Lung (tissue), 13 donors: Measurements from ENCODE around the gene SLC7A8. TPM values are rescaled to one million over a fixed set of nuclear protein-coding genes. Genes with fewer than 3 reads are reported as not detected.

Experiments
- ATAC-seq: fragments of 200-7000 bp; cut with Tn5 transposase; one replicate; pipeline ENCODE4 v1.9.1; 2020; ENCODE audit warnings: moderate number of reproducible peaks; ENCODE audit not compliant: insufficient read depth, low FRiP score
- DNase-seq, 3 donors: peaks; one replicate each; pipeline ENCODE4 v3.0.0-alpha.2; 2013 to 2017
- H3K27ac ChIP-seq, 2 donors: one replicate each; pipeline ENCODE4 v1.5.1; 2013; ENCODE audit warnings: mild to moderate bottlenecking in 2 of 2, moderate library complexity in 2 of 2, control low read depth in 1 of 2, inconsistent platforms in 1 of 2, low read depth in 1 of 2, low read length in 1 of 2
- H3K27me3 ChIP-seq, 3 donors: one replicate each; pipeline ENCODE4 v1.5.1; 2013; ENCODE audit warnings: low read length in 2 of 3; ENCODE audit not compliant: control insufficient read depth in 3 of 3, insufficient read depth in 3 of 3
- H3K36me3 ChIP-seq, 4 donors: one replicate each; pipeline ENCODE4 v1.5.1; 2013; ENCODE audit warnings: low read length in 4 of 4, mild to moderate bottlenecking in 1 of 4, moderate library complexity in 1 of 4; ENCODE audit not compliant: control insufficient read depth in 4 of 4, insufficient read depth in 4 of 4
- H3K4me1 ChIP-seq, 5 donors: one replicate each; pipeline ENCODE4 v1.5.1; 2013; ENCODE audit warnings: low read length in 5 of 5, mild to moderate bottlenecking in 2 of 5, moderate library complexity in 1 of 5; ENCODE audit not compliant: control insufficient read depth in 5 of 5, insufficient read depth in 5 of 5
- H3K4me3 ChIP-seq: one replicate; pipeline ENCODE4 v1.5.1; 2013; ENCODE audit warnings: mild to moderate bottlenecking, control low read depth, moderate library complexity
- H3K9ac ChIP-seq, 2 donors: one replicate each; pipeline ENCODE4 v1.5.1; 2013; ENCODE audit warnings: low read length in 2 of 2, control low read depth in 1 of 2; ENCODE audit not compliant: insufficient read depth in 1 of 2
- H3K9me3 ChIP-seq, 4 donors: one replicate each; pipeline ENCODE4 v1.5.1; 2013; ENCODE audit warnings: low read length in 3 of 4, mild to moderate bottlenecking in 1 of 4, moderate library complexity in 1 of 4; ENCODE audit not compliant: control insufficient read depth in 4 of 4, insufficient read depth in 3 of 4
- WGBS, 2 donors: extraction: QIAGEN DNeasy Blood & Tissue Kit; methylation state at CpG; one replicate each; pipeline ENCODE4 v1.1.7; 2013; 5-methylcytosine and 5-hydroxymethylcytosine counted together
- polyA plus RNA-seq, 2 donors: library from polyadenylated mRNA; stranded (reverse); fragments of 200-250 nt; gene quantifications; one replicate each; pipeline ENCODE4 v1.2.1, GENCODE V29; 2013
- small RNA-seq: library from RNA; depleted of rRNA; stranded (forward); fragments of <200 nt; gene quantifications from one replicate; pipeline ENCODE3, GENCODE V24; 2014; ENCODE audit warnings: low replicate concordance
- total RNA-seq, 2 donors: library from RNA; depleted of rRNA in 1 of 2; stranded (reverse); fragments of >200 nt in 1 of 2; gene quantifications; one replicate each; pipeline ENCODE4 v1.2.1, GENCODE V29; 2014 to 2021
- TF ChIP-seq, protein P1 (sequence below): IDR thresholded peaks from 2 replicates; pipeline ENCODE4 v1.5.1; 2012; ENCODE audit warnings: mild to moderate bottlenecking; ENCODE audit errors: control extremely low read depth, extremely low read depth
- donor health status: control.
- donor health status: control.
- donor health status: Bipolar disorder and iron deficiency.
- donor health status: healthy.
- donor health status: DM: yes; HTN: yes; CAD: no.

SLC7A8 gene
- total and polyA plus RNA-seq, 4 donors, result 28.1 to 74.0 (median 41.9) TPM

DNA sequence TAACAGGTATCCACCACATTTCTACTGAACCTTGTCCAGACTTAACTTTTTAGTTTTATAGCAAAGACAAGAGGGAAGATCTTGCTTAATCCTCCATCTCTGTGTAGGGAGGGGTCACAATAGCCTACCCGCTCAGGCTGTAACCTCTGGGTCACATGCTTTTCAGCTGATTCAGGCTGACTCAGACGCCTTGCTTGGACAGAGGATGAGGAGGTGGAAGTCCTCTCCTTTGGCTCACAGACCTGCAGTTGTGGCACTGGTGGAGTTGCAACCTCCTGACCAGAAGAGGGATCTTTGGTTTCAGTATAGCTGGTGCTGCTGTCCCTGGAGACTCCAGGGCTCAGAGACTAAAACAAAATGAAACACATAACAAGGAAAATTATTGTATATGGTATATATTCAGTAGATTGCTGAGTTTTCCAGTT is 104.8 kb downstream of the SLC7A8 start:
- peak; percentile 87 for ATAC-seq

DNA sequence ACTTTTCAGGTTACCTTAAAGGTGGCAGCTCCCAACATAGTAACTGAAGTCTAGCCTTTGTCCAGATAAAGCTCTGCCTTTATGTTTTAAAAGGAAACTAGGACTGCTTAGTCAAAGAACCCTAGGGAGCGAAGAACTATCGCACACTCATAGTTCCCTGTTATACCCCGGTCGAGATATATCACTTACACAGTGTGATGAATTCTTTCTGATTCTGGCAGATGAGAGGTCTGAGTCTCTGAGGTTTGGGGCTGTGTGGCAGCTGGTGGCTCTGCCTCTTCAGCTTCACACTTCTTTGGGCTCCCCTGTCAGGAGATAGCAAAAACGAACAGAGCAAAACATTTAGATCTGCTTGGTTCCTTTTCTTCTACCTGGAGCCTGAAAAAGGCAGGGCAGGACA is 105.5 kb downstream of the SLC7A8 start:
- H3K9ac ChIP-seq, result no peak overlapping the region
- ATAC-seq, result no peak
- H3K27me3 ChIP-seq, result no peaks in the 10 kb centered on the region
- DNase-seq, result no peak
- H3K4me1 ChIP-seq, result no peaks in the 10 kb centered on the region
- peak overlapping the region; percentile 13 to 84 for H3K27ac ChIP-seq
- WGBS, 2 donors, result 89% methylated on average over 5 of the region's 5 CpGs
- TF ChIP-seq, protein P1, sequence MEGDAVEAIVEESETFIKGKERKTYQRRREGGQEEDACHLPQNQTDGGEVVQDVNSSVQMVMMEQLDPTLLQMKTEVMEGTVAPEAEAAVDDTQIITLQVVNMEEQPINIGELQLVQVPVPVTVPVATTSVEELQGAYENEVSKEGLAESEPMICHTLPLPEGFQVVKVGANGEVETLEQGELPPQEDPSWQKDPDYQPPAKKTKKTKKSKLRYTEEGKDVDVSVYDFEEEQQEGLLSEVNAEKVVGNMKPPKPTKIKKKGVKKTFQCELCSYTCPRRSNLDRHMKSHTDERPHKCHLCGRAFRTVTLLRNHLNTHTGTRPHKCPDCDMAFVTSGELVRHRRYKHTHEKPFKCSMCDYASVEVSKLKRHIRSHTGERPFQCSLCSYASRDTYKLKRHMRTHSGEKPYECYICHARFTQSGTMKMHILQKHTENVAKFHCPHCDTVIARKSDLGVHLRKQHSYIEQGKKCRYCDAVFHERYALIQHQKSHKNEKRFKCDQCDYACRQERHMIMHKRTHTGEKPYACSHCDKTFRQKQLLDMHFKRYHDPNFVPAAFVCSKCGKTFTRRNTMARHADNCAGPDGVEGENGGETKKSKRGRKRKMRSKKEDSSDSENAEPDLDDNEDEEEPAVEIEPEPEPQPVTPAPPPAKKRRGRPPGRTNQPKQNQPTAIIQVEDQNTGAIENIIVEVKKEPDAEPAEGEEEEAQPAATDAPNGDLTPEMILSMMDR, result no peak
- no peak overlapping the region for H3K4me3 ChIP-seq
- H3K9me3 ChIP-seq, result no peaks in the 10 kb centered on the region
- H3K36me3 ChIP-seq, result peaks cover 45 to 75% (median 52%) of the 10 kb centered on the region in 4 donors

More for the DNA sequence above, 104.8 kb downstream of the SLC7A8 start:
- DNase-seq, result no peak
- Histone ChIP-seq H3K9me3 (no peaks in the 10 kb centered on the region), H3K27ac (peak overlapping the region in 1 of 2 donors; percentile 84), H3K4me3 (no peak overlapping the region), H3K36me3 (peaks cover 43 to 76% (median 53%) of the 10 kb centered on the region in 4 donors), H3K4me1 (no peaks in the 10 kb centered on the region), H3K9ac (no peak overlapping the region), H3K27me3 (no peaks in the 10 kb centered on the region)
- WGBS, 2 donors, result 19 to 37% methylated on average over 2 of the region's 2 CpGs
- TF ChIP-seq, protein P1, result no peak

DNA sequence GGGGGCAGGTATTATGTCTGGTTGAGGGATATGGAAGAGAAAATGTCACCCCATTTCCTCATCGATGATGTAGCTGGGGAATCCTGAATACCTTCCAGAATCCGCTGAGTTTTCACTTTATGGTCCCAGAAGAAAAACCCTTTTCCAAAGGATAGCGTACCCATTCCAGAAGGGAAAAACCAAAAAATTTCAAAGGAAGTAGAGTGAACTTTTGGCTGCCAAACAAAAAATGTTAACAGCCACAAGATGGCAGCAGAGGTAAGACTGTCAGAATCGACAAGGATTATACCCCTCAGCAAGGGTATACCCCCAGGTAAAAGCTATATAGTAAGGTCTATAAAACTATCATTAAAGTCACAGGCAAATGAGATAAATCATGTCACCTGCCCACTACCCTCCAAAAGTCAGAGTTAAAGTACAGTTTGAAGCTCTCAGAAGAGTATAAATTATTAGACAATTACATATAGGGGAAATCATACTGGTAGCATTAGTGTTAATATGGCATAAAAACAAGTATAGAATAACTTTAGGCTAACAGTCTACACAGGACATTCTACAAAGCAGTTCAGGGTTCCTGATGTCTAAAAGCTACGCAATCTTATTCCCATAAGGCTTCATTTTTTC is 106.6 kb downstream of the SLC7A8 start:
- peak in 2 of 3 donors; percentile 49 to 54 for DNase-seq
- no peak for ATAC-seq
- Histone ChIP-seq H3K36me3 (peaks cover 48 to 80% (median 52%) of the 10 kb centered on the region in 4 donors), H3K27me3 (no peaks in the 10 kb centered on the region), H3K4me1 (peaks cover 0 to 9% (median 5%) of the 10 kb centered on the region in 5 donors), H3K27ac (peak overlapping the region in 1 of 2 donors; percentile 26), H3K4me3 (no peak overlapping the region), H3K9ac (no peak overlapping the region), H3K9me3 (no peaks in the 10 kb centered on the region)
- WGBS, 2 donors, result 68 to 76% methylated on average over 5 of the region's 5 CpGs
- TF ChIP-seq, protein P1, result peak; percentile 30

Small RNA genes lying within 50 kb of the gene (small RNA-seq; reads per million reads assigned to genes)
- gene AL049829.1, result not detected
- not detected for gene RNU6-1138P

Other genes with a start within 250 kb of the SLC7A8 start
- 10 to 100 TPM; 47.2 to 49.0 TPM for gene HAUS4, start 226.6 kb downstream of the SLC7A8 start, total RNA-seq
- gene HAUS4, start 226.6 kb downstream of the SLC7A8 start, polyA plus RNA-seq, result 10 to 100 TPM; 28.3 to 45.5 TPM
- 10 to 100 TPM; 33.8 to 34.2 TPM for gene AJUBA, start 201.1 kb downstream of the SLC7A8 start, total RNA-seq
- 10 to 100 TPM in 1 of 2 donors, 1 to 10 TPM in 1; 7.2 to 23.7 TPM for gene AJUBA, start 201.1 kb downstream of the SLC7A8 start, polyA plus RNA-seq
- 10 to 100 TPM; 10.3 to 14.9 TPM for gene C14orf93, start 173.5 kb downstream of the SLC7A8 start, total RNA-seq
- gene C14orf93, start 173.5 kb downstream of the SLC7A8 start, polyA plus RNA-seq, result 1 to 10 TPM; 7.5 to 8.4 TPM
- 100 to 1,000 TPM in 1 of 2 donors, 10 to 100 TPM in 1; 64.8 to 107 TPM for gene PSMB5, start 148.8 kb downstream of the SLC7A8 start, total RNA-seq
- gene PSMB5, start 148.8 kb downstream of the SLC7A8 start, polyA plus RNA-seq, result 100 to 1,000 TPM in 1 of 2 donors, 10 to 100 TPM in 1; 94.6 to 147 TPM
- gene PSMB11, start 141.4 kb downstream of the SLC7A8 start, total RNA-seq, result not detected
- gene PSMB11, start 141.4 kb downstream of the SLC7A8 start, polyA plus RNA-seq, result not detected
- gene CDH24, start 126.1 kb downstream of the SLC7A8 start, total RNA-seq, result 1 to 10 TPM; 4.2 to 4.6 TPM
- 1 to 10 TPM; 2.0 to 4.8 TPM for gene CDH24, start 126.1 kb downstream of the SLC7A8 start, polyA plus RNA-seq
- 100 to 1,000 TPM; 125 to 154 TPM for gene ACIN1, start 88.5 kb downstream of the SLC7A8 start, total RNA-seq
- gene ACIN1, start 88.5 kb downstream of the SLC7A8 start, polyA plus RNA-seq, result 100 to 1,000 TPM in 1 of 2 donors, 10 to 100 TPM in 1; 76.3 to 106 TPM
- 10 to 100 TPM; 23.9 to 56.7 TPM for gene C14orf119, start 88.2 kb downstream of the SLC7A8 start, total RNA-seq
- 10 to 100 TPM; 26.0 to 64.9 TPM for gene C14orf119, start 88.2 kb downstream of the SLC7A8 start, polyA plus RNA-seq
- gene CIROP, start 78.7 kb downstream of the SLC7A8 start, total RNA-seq, result not detected
- not detected for gene CIROP, start 78.7 kb downstream of the SLC7A8 start, polyA plus RNA-seq
- gene CEBPE, start 64.4 kb downstream of the SLC7A8 start, total RNA-seq, result under 1 TPM in 1 of 2 donors, not detected in 1; 0.67 TPM
- 1 to 10 TPM in 1 of 2 donors, under 1 TPM in 1; 0.16 to 3.5 TPM for gene CEBPE, start 64.4 kb downstream of the SLC7A8 start, polyA plus RNA-seq
- gene RNF212B, start 54.3 kb upstream of the SLC7A8 start, total RNA-seq, result not detected
- gene RNF212B, start 54.3 kb upstream of the SLC7A8 start, polyA plus RNA-seq, result under 1 TPM in 1 of 2 donors, not detected in 1; 0.09 TPM
- 10 to 100 TPM in 1 of 2 donors, 1 to 10 TPM in 1; 6.1 to 13.4 TPM for gene HOMEZ, start 102.5 kb upstream of the SLC7A8 start, total RNA-seq
- 1 to 10 TPM; 6.9 to 9.8 TPM for gene HOMEZ, start 102.5 kb upstream of the SLC7A8 start, polyA plus RNA-seq
- gene PPP1R3E, start 119.2 kb upstream of the SLC7A8 start, total RNA-seq, result 10 to 100 TPM in 1 of 2 donors, 1 to 10 TPM in 1; 7.5 to 14.5 TPM
- gene PPP1R3E, start 119.2 kb upstream of the SLC7A8 start, polyA plus RNA-seq, result 10 to 100 TPM in 1 of 2 donors, 1 to 10 TPM in 1; 7.1 to 16.4 TPM
- 10 to 100 TPM; 20.8 to 52.8 TPM for gene BCL2L2, start 123.2 kb upstream of the SLC7A8 start, total RNA-seq
- gene BCL2L2, start 123.2 kb upstream of the SLC7A8 start, polyA plus RNA-seq, result 10 to 100 TPM; 31.0 to 48.6 TPM
- 100 to 1,000 TPM in 1 of 2 donors, 10 to 100 TPM in 1; 66.0 to 116 TPM for gene PABPN1, start 137.8 kb upstream of the SLC7A8 start, total RNA-seq
- 100 to 1,000 TPM in 1 of 2 donors, 10 to 100 TPM in 1; 88.8 to 183 TPM for gene PABPN1, start 137.8 kb upstream of the SLC7A8 start, polyA plus RNA-seq
- 10 to 100 TPM; 13.4 to 27.3 TPM for gene SLC22A17, start 169.2 kb upstream of the SLC7A8 start, total RNA-seq
- gene SLC22A17, start 169.2 kb upstream of the SLC7A8 start, polyA plus RNA-seq, result 1 to 10 TPM; 5.4 to 6.0 TPM
- 10 to 100 TPM; 18.2 to 19.9 TPM for gene EFS, start 181.5 kb upstream of the SLC7A8 start, total RNA-seq
- gene EFS, start 181.5 kb upstream of the SLC7A8 start, polyA plus RNA-seq, result 1 to 10 TPM; 6.5 to 7.3 TPM
- not detected for gene IL25, start 189.1 kb upstream of the SLC7A8 start, total RNA-seq
- gene IL25, start 189.1 kb upstream of the SLC7A8 start, polyA plus RNA-seq, result not detected
- 1 to 10 TPM in 1 of 2 donors, under 1 TPM in 1; 0.55 to 2.0 TPM for gene CMTM5, start 193.4 kb upstream of the SLC7A8 start, total RNA-seq
- gene CMTM5, start 193.4 kb upstream of the SLC7A8 start, polyA plus RNA-seq, result 1 to 10 TPM in 1 of 2 donors, under 1 TPM in 1; 0.79 to 3.3 TPM
- 1 to 10 TPM in 1 of 2 donors, not detected in 1; 7.1 TPM for gene MYH6, start 224.6 kb upstream of the SLC7A8 start, total RNA-seq
- gene MYH6, start 224.6 kb upstream of the SLC7A8 start, polyA plus RNA-seq, result under 1 TPM; 0.25 to 0.28 TPM